ENCODE data around the gene TULP4.

Gene TULP4

DNA sequence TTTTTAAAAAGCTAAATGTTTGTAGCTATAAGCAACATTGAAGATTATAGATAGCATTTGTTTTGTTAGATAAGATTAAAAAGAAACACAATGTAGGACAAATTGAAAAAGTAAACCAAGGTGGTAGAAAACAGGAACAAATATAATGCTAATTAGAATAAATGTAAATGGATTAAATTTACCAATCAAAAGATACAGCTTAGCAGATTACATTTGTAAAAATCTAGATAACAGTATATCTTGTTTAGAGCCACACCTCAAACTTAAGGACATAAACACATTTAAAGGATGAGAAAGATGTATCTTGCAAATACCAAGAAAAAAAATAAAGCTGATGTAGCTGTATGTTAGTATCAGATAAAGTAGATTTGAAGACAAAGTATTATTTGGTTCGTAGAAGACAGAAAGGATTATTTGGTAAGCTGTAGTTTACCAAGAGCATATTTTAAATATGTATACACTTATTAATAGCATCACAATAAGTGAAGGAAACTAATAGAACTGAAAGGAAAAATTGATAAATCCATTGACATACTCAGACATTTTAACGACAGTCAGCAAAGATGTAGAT lies 107.2 kb downstream of the TULP4 start:
- DNase-seq (ENCODE audit: low read depth in 2 of 2): no peak

DNA sequence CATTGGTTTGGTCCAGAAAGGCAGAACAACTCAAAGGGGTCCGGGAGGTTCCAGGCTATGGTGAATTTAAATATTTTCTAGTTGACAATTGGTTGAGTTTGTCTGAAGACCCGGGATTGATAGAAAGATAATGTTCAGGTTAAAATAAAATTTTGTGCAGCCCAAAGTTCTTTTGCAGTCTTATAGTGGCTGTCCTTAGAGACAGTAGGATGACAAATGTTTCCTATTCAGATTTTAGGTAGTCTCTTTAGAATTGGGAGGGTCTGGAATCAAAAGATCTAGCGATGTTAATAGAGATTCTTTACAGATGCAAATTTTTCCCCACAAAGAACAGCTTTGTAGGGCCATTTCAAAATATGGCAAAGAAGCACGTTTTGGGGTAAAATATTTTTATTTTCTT lies 109.1 kb downstream of the TULP4 start:
- DNase-seq (ENCODE audit: low read depth in 2 of 2): no peak

DNA sequence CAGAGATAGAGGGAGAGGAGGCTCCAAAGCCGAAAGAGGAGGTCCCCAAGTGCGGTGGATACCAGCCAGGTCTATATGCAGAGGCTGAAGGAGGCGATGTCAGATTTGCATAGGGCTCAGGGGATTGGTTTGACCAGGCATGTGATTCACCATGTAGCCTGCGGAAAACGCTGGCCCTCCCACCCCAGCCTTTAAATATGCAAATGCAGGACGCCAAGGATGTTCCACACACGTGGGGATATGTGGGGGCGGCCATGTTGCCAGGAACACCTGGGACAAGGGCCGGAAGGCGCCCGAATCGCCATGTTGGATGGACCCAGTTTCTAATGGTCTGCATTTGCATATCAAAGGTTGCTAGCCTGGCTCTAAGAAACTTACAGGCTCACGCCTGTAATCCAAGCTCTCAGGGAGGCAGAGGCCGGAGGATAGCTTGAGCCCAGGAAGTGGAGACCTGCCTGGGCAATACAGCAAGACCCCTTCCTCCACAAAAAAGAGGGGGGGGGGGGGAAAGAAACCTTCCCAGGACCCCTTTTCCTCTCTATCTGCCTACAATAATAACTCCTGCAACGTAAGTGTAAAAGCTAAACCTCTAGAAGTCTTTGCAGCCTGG lies 110.5 kb downstream of the TULP4 start:
- no peak for DNase-seq (ENCODE audit: low read depth in 2 of 2)

DNA sequence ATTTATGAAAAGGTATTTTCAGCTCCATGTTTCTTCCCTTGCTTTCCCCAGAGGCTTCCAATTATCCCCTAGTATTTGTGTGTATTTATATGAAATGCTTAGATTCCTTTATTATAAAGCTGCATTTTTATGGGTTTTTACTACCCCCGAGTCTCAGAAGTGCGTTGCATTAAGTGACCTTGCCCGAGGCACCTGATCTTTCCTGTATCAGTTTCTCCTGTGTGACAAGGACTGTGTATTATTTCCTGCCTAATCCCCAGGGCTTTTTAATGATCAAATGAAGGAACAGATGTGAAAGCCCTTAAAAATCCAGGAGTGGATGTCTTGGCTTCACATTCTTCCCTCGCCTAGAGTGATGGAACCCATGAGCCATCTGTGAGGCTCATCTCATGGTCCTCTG lies 118.8 kb downstream of the TULP4 start:
- DNase-seq (ENCODE audit: low read depth in 2 of 2): no peak

DNA sequence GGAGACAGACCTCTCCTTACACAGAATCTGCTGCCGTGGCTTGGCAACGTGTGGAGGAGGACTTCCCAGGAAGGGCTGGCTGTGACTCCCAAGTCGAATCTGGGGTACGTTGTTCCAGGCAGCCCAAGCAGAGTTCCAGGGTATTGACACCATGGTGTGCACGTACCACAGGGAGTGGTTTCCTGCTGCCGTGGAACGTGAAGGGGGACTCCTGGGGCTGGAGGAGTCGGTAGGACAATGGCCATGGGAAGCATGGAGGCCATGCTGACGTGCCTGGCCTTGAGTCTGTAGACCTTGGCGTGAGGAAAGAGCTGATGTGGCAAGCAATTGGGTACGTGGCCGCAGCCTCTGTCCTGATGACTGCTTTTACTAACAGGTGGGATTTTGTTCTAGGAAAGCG lies 119.3 kb downstream of the TULP4 start:
- no peak for DNase-seq (ENCODE audit: low read depth in 2 of 2)

DNA sequence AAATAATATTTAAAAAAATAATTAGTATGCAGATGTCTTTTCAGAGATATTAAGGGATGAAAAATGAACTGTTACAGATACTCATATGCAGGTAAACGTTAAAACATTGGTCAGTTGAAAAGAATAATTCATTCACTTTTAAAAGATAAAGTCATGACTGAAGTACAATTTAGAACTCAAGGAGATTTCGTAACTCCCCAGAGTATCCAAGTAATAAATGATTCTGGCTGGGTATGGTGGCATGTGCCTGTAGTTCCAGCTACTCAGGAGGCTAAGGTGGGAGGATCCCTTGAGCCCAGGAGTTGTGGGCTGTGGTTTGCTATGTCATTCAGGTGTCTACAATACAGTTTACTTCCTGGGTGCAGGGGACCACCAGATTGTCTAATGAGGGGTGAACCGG lies 125.3 kb downstream of the TULP4 start:
- DNase-seq (ENCODE audit: low read depth in 2 of 2): no peak

DNA sequence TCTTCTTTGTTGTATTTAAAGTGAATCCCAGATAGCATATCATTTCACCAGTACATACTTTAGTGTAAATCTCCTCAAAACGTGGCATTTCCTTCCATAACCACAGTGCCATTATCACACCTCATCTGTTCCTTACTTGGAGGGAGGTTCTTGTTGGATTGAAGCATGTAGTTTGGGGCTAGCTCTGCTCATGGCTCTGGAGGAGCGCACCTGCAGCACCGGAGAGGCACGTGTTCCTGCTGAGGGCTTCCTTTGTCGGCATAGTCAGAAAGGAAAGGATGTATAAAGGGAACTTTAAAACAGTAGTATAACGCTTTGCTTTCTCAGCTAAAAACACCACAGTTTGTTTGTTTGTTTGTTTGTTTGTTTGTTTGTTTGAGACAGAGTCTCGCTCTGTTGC lies 126.0 kb downstream of the TULP4 start:
- DNase-seq (ENCODE audit: low read depth in 2 of 2): no peak

DNA sequence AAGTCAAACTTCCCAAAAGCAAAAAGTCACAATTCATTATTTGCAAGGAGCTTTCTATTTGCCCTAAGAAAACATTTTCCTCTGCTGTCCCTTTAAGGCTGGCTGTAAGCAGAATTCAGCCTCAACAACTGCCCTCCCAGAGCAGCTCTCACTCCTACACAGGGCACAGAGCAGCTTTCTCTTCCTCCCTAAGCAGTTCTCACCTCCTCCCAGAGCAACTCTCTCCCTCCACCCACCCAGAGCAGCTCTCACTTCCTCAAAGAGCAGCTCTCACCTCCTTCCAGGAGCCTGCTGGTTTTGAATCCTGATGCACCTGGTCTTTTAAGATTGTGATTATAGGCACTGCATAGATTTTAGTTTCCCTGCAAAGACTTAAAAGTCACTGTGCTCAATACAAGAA lies 127.0 kb downstream of the TULP4 start:
- no peak for DNase-seq (ENCODE audit: low read depth in 2 of 2)

DNA sequence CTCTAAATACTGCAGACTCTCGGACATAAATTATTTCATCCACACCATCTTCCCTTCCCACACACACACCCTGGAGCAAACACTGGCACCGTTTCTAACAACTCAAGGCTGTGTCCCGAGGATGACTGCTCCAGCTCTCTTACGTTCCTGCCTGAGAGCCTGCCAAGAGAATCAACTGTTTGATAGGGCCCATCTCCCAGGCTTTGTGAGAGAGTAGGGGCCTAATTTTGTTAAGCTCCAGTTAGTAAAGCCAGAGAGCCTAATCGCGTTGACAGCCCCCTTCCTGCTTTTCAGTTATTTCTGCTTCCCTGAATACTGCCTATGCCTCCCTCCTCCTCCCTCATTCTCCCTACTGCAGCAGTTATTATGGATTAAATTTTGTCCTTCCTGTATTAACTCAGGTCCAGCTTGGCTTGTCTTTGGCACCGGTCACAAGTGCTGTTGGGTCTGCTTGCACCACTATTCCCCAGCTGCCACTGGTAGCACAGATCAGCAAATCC lies 129.5 kb downstream of the TULP4 start:
- no peak for DNase-seq (ENCODE audit: low read depth in 2 of 2)

DNA sequence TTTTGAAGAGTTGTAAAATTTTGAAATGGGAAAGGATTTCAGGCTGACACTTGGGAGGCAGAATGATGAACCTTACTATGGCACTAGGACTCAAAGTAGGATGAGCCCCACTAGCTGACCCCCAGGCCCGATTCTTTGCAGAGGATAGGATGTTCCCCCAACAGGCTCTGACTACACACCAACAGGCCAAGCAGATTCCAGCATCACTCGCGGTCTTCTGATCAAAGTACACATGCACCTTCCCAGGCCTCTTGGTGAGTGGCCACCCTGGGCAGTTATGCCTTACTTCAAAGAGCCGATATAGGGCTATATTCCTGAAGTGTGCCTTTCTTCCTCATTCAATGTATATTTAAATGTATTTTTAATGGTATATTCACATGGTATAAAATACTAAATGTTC lies 130.0 kb downstream of the TULP4 start:
- no peak for DNase-seq (ENCODE audit: low read depth in 2 of 2)

DNA sequence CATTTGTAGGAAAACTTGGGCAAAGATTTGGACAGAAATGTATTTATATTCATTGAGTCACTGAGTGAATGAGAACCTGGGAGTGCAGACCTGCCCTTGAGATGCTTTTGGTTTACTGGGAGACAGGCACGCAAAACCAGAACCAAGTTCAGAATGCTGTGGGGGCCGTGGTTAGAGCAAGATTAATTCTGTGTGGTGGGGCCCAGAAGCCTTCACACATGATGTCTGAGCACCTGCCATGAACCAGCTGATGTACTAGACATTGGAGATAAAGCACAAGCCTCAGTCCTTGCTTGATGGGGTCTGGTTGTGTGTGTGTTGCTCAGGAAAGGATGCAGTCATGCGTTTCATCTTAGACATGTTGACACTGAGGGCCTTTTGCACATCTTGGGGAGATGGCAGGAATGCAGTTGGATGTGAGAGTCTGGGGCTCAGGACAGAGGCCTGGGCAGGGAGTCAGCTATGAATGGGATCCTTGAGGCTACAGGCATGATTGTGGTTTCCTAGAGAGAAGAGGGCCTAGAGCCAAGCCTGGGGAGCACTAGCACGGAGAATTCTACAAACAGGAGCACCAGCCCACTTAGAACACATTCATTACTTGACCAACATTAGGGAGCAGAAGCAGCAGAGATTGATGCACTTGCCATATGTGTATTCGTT lies 133.3 kb downstream of the TULP4 start:
- no peak for DNase-seq (ENCODE audit: low read depth in 2 of 2)

DNA sequence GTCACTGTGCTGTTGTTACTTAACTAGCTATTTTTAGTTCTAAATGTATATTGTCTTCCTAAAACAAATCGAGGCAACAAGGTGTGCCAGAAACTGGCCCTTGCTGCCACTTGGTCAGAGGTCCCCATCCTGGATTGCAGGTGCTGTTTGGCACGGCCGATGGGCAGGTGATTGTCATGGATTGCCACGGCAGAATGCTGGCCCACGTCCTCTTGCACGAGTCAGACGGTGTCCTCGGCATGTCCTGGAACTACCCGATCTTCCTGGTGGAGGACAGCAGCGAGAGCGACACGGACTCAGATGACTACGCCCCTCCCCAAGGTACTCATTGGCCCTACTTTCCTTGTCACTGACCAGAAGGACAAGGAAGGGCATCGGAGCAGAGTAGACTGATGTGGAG lies 136.6 kb downstream of the TULP4 start:
- no peak for DNase-seq (ENCODE audit: low read depth in 2 of 2)

DNA sequence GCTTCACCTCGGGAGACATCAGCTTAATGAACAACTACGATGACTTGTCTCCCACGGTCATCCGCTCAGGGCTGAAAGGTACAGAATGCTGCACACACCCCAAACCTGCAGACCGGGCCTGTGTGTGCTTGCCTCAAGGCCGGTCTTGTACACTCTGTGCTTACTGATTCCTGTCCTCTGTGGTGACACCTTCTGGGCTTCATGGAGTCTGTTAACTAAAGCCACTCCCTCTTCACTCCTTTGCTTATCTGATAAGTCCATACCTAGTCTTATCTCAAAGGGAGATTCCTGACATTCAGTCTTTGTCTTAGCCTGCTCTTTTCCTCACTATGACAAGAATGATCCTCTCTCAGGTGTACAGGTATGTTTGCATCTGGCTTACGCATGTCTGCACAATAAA lies 139.9 kb downstream of the TULP4 start:
- no peak for DNase-seq (ENCODE audit: low read depth in 2 of 2)

DNA sequence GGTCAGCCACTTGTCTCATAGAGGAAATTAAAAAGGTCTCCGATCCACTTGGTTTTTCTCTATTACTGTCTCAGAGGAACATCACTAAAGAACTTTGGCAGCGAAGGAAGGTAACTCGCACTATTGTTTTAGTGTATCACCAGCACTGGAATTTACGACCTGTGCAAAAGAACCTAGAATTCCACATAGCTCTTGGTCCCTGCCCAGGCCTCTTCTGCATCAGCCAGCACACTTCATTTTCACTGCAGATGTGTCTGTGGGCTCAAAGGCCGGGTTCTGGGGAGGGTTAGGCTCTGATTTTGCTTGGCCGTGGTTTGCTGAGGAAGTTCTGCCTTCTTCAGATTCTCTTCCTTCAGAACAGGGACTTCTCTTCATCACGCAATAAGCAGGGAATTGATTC lies 144.9 kb downstream of the TULP4 start:
- DNase-seq (ENCODE audit: low read depth in 2 of 2): no peak

DNA sequence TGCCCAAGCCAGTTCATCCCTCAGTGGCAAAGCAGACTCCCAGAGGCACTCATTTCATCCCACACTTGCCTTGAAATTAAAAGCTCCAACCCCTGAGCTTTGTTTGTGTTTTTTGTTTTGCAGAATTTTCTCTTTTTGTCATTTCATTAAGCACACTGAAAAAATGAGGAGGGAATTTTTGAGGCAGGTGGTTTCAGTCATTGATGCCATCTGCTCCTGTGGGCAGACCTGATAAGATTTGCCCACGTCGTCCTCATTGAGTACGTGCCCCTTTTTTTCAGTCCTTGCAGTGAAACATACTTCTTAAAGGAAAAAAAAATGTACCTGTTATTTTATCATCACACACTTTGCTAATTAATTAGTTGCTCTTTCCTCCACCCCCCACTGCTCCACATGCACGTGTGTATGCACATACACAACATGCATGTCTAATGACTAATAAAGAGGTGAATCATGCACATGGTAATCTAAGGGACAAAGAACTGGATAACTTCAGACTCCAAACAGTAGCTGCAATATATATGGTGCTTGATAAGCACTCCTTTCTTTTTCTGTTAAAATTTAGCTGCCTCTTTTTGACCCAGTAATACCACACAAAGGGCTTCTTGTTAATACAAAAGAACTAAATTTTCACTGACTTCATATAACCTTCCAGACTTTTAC lies 145.5 kb downstream of the TULP4 start:
- DNase-seq (ENCODE audit: low read depth in 2 of 2): no peak

DNA sequence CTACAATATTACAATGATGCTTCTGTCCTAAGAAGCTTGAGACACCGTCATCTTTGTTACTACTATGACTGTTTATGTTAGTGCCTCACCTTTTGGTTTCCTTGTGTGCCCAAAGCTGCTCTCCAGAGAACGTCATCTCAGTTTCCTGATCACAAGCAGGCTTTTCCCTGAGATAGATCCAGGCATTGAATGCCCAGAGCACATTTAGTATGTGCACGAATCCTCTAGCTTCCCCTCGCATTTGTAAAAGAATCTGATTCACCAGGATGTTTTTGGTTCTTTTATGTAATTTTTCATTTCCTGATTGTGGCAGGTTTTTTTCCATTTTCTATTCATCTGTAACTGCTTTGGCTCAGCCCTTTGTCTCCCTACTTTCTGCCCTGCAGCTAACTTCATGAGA lies 147.5 kb downstream of the TULP4 start:
- no peak for DNase-seq (ENCODE audit: low read depth in 2 of 2)

DNA sequence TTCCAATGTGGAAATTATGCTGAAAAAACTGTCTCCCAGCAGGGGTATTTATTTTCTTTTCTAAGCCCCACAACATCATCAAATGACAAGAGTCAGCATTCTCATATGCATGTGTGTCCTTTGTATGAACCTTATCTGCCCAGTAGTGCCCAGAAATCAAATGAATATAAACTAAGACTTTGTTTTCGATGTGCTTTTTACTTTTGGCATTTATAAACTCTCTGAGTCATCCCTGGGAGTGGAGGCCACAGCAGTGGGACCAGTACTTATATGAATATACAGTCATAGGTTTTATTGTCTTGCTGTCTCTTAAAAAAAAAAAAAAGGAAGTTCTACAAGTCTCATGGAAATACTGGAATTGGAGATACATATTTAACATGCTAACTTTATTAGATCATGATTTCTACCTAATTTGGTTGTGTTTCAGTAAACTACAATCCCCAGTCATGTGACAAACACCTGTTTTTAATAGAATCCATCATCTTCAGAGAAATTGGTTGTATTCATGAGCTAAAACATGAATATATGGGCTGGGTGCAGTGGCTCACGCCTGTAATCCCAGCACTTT lies 148.4 kb downstream of the TULP4 start:
- DNase-seq (ENCODE audit: low read depth in 2 of 2): no peak

DNA sequence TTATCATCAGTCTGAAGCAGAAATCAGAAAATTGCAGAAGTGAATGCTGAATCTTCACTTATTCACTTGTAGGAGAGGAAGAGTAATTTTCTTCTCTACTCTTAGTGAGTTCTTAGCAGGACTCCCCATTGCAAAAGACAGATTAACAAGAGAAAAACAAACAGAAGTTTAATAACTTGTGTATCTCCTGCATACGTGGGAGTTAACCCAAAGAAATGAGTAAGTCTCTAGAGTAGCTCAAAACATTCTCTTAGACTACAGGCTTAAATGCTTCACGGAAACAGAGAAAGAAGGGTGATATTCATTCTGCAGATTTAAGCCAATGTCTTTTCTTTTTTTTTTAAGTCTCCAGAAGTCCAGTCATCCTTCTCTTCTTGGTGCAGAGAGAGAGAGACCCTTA lies 149.7 kb downstream of the TULP4 start:
- no peak for DNase-seq (ENCODE audit: low read depth in 2 of 2)

DNA sequence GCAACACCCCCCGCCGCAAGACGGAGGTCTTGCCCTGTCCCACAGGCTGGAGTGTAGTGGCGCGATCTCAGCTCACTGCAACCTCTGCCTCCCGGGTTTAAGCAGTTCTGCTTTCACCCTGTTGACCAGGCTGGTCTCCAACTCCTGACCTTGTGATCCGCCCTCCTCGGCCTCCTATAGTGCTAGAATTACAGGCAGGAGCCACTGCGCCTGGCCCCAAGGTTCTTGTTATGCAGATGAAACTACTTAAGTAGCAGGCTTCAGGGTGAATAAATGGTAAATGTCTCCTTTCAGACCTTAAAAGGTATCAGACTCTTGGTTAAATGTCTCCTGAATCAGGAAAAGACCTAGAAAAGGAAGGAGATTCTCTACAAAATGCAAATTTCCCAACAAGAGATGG lies 152.2 kb downstream of the TULP4 start:
- DNase-seq (ENCODE audit: low read depth in 2 of 2): no peak

DNA sequence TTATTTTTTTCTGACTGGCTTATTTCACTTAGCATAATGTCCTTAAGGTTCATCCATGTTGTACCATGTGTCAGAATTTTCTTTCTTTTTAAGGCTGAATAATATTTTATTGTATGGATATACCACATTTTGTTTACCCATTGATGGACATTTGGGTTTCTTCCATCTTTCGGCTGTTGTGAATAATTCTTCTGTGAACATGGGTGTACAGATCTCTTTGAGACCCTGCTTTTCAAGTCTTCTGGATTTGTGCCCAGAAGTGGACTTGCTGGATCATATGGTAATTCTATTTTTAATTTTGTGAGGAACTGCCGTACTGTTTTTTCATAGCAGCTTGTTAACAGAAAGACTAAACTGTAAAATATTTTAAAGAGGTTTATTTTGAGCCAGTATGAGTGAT lies 153.0 kb downstream of the TULP4 start:
- no peak for DNase-seq (ENCODE audit: low read depth in 2 of 2)

DNA sequence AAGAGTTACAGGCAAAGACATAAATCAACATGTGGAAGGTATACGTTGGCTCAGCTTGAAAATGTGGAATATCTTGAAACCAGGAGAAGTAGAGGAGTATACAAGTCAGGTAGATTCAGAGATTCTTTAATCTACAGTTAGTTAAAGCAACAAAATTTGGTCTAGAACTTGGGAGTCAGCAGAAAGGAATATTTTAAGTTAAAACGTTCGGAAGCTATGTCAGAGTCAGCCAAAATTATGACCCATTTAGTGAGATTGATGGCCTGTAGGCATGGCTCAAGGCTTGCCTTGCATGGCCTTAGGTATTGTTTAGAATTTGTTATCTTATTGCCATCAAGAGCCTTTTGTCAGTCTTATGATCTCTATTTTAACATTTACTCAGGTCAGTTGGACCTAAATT lies 153.5 kb downstream of the TULP4 start:
- no peak for DNase-seq (ENCODE audit: low read depth in 2 of 2)

DNA sequence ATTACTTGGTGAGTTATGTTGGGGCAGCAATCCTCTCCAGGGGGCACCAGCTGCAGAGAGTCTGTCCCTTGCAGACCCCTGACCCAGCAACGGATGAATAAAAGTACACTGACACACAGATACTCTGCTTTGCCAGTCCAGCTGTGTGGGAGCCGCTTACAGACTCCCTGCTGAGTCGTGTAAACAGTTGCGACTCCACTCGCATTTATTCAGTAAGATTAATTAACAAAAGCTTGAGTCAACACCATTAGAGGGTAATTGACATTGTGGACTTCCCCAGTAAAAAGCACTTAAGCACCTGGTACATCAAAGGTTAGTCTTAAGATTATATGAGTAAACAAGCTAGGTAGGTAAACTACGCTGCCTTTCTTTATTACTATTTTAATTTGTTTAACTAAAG lies 155.7 kb downstream of the TULP4 start:
- DNase-seq (ENCODE audit: low read depth in 2 of 2): no peak

DNA sequence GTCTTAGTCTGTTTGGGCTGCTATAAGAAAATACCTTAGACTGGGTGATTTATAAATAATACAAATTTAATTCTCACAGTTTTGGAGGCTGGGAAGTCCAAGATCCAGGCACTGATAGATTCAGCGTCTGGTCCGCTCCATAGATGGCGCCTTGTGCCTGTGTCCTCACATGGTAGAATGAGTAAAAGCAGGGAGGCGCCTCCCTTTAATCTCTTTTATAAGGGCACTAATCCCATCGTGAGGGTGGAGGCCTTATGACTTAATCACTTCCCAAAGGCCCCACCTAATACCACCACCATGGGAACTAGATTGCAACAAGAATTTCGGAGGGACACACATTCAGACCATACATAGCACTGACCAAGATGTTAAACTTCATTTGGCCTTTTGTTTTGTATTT lies 156.4 kb downstream of the TULP4 start:
- DNase-seq (ENCODE audit: low read depth in 2 of 2): no peak
